Activated CD4-positive, CD25-positive, alpha-beta regulatory T cell treated with anti-CD3 and anti-CD28 coated beads, Interleukin-2, amount 50 U/mL, for 16 hours (primary cell): ENCODE measurements around the gene SCFD1.
"Not testable (repeated sequence)": the region's sequence is repeated elsewhere in the genome, so short reads cannot be mapped to it uniquely, and the experiment has no call there.

Experiments used
- DNase-seq: peaks from one replicate; pipeline ENCODE4 v3.0.0-alpha.2; 2020; ENCODE audit warnings: low read depth, low spot score

The SCFD1 gene

DNA sequence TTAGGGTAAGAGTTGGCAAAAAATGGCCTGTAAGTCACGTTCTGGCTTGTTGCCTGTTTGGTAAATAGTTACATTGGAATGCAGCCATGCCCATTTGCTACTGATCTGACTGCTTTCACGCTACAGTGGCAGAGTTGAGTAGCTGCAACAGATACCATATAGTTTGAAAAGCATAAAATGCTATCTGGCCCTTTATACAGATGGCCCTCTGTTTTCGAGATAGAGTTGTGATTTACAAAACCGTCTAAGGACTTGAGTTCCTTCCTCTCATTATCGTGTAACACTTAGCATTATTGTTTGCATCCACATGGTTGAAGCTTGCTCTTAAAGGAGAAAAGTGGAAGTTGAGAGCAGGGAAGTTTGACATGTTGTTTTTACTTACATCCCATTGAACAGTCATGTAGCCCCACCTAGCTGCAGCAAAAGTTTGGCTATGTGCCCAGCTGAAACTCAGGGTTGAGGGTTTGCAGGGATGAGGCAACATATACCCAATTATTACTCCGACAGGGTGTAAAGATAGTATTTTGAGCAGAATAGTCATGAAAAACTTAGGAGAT lies 11.3 kb upstream of the SCFD1 start:
- DNase-seq = no peak

- no peak for DNase-seq
These were observed 8.0 kb upstream of the SCFD1 start for GRCh38 chr14:30614155-30614554.

DNA sequence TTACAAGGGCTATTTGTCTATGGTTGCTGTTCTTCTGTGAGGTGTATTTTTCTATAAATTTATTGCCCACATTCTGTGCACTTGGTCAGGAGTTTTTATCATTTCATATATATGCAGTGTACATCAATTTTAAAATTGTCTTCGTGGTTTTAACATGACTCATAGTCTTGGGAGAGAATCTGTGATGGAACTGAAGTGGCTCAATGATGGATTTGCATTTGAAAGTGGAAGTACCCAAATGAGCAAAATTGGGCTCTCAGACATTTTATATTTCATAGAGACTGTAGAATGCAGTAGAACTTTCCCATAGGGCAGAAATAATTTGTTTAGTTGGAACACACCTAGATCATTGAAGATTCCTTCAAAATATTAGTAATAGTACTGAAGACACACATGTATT lies 1.9 kb upstream of the SCFD1 start:
- DNase-seq = no peak

DNA sequence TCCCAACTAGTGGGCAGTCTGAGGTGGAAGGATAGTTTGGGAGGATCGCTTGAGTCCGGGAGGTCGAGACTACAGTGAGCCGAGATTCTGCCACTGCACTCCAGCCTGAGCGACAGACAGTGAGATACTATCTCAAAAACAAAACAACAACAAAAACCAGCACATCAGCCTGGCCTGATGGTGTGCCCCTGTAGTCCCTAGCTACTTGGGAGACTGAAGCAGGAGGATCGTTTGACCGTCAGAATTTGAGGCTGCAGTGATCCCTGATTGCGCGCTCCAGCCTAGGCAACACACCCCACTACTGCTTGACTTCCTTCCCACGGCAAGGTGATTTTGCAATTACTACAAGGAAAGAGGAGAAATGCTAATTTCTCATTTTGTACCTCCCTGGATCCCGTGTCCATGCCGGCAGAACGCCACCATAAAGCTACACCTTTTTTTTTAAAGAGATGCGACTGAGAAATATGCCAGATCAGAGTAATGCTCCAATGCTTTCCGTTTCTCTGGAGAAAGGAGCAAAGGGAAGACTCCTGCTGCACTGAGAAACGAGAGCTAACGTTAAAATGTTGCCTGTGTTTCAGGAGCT lies 672 bp upstream of the SCFD1 start:
- no peak for DNase-seq

DNA sequence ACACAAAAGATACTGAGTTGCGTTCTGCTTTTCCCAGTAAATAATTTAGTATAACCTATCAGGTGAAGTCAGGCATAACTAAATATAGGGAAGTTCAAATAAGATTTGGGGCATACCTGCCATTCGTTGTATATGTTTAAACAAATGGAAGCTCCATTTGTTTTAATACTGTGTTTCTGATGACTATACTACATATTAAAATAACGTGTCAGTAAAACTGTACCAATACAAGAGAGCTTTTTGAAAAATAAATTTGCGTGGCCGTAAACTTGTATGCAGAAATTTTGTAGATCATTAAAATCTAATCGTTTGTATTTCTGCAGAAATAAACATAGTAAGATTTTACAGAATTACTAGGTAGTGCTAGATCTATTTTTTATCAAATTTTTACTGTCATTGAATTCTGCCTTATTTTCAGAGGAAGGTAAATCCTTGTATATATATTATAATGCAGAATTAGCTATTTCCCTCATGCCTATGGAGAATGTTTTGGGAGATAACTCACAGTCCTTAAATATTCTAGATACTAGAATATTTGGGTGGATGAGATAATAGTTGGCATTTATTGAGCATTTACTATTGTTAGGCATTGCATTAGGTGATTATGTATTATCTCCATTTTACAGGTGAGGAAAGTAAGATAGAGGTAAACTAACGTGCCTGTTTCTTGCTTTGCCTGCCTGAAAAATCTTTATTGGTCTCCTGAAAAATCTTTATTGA lies 1.5 kb downstream of the SCFD1 start:
- no peak for DNase-seq

DNA sequence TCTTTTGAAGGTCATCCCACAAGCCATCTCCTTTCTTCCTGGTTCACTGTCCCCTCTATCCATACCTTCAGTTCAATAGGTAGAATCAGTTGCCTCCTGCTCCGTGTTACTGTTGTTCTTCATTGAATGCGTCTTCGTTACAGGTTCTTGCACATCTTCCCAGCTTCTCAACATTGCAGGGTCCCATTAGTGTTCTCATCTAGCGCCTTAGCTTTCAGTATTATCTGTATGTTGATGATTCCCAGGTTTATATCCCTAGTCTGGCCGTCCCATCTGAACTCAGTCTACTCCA lies 2.0 kb downstream of the SCFD1 start:
- DNase-seq = no peak

- DNase-seq = no peak
These were observed 3.4 kb downstream of the SCFD1 start for GRCh38 chr14:30625533-30625932.

DNA sequence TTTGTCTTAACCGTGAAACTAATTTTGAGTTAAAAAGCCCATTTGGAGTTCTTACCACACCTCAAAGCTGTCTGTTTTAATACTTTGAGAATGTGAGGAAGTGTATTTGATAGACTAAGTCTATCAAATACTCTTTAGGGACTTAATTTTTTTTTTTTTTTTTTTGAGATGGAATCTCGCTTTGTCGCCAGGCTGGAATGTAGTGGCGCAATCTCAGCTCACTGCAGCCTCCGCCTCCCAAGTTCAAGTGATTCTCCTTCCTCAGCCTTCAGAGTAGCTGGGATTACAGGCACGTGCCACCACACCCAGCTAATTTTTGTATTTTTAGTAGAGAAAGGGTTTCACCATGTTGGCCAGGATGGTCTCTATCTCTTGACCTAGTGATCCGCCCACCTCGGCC lies 7.3 kb downstream of the SCFD1 start:
- DNase-seq = not testable (repeated sequence)

DNA sequence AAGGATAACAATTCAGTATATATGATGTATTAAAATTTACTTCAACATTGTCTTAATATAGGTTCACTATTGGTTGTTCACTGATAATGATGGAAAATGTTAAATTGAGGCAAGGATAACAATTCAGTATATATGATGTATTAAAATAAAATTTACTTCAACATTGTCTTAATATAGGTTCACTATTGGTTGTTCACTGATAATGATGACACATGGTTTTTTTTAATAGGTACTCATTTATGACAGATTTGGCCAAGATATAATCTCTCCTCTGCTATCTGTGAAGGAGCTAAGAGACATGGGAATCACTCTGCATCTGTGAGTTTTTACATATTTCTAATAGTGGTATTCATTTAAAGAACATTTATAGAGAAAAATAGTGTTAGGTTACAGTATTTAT lies 8.1 kb downstream of the SCFD1 start:
- no peak for DNase-seq

- no peak for DNase-seq
These were observed 10.6 kb downstream of the SCFD1 start for GRCh38 chr14:30632730-30633129.

- no peak for DNase-seq
These were observed 16.8 kb downstream of the SCFD1 start for GRCh38 chr14:30638926-30639325.

DNA sequence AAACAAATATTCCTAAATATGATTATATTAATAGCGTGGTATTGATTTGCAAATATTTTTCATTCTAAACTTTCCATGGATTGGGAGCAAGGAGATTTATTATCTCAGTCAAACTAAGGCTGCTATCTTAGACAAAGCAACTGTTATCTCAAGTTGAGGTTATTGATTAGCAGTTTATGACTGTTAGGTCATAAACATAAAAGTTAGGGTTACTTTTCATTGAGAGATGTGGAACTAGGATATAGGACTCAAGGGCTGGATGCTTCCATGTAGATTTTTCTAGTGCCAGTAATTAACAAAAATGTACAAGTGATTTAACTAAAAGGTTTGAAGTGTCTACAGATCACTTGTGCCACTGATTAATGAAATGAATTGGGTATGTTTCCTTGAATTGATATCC lies 19.1 kb downstream of the SCFD1 start:
- no peak for DNase-seq

- DNase-seq = not testable (repeated sequence)
These were observed 22.3 kb downstream of the SCFD1 start for GRCh38 chr14:30644462-30644861.

DNA sequence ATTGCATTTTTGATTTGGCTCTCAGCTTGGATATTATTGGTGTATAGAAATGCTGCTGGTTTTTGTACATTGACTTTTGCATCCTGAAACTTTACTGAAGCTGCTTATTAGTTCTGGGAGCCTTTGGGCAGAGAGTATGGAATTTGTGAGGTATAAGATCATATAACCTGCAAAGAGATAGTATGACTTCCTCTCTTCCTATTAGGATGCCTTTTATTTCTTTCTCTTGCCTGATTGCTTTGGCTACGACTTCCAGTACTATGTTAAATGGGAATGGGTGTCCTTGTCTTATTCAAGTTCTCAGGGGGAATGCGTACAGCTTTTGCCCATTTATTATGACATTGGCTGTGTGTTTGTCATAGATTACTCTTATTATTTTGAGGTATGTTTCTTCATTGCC lies 23.5 kb downstream of the SCFD1 start:
- no peak for DNase-seq

- DNase-seq = no peak
These were observed 26.4 kb downstream of the SCFD1 start for GRCh38 chr14:30648471-30648870.

GRCh38 chr14:30651937-30652336 lies 29.8 kb downstream of the SCFD1 start:
- no peak for DNase-seq

GRCh38 chr14:30655124-30655523 lies 33.0 kb downstream of the SCFD1 start:
- DNase-seq = no peak

GRCh38 chr14:30655658-30656057 lies 33.5 kb downstream of the SCFD1 start:
- DNase-seq = no peak

- no peak for DNase-seq
These were observed 34.1 kb downstream of the SCFD1 start for GRCh38 chr14:30656190-30656632.

GRCh38 chr14:30657050-30657449 lies 34.9 kb downstream of the SCFD1 start:
- no peak for DNase-seq

- DNase-seq = no peak
These were observed 35.6 kb downstream of the SCFD1 start for GRCh38 chr14:30657606-30658163.

GRCh38 chr14:30658645-30659044 lies 36.5 kb downstream of the SCFD1 start:
- no peak for DNase-seq

GRCh38 chr14:30669594-30669993 lies 47.5 kb downstream of the SCFD1 start:
- DNase-seq = no peak
